ENCODE data around the gene SBK2. TPM values are rescaled to one million over a fixed set of nuclear protein-coding genes. Genes with fewer than 3 reads are reported as not detected.
"Not testable (repeated sequence)": the region's sequence is repeated elsewhere in the genome, so short reads cannot be mapped to it uniquely, and the experiment has no call there.

Gene SBK2
- total RNA-seq, 1 donor from 2014 or later = 1.0 TPM

GRCh38 chr19:55538132-55538531 lies 1.2 kb upstream of the SBK2 start:
- no peak overlapping the region for H3K27ac ChIP-seq (ENCODE audit: low read depth, low read length)
- H3K27me3 ChIP-seq (ENCODE audit: control insufficient read depth in 3 of 3, insufficient read depth in 3 of 3, low read length in 3 of 3) = no peaks in the 10 kb centered on the region
- H3K4me1 ChIP-seq (ENCODE audit: control insufficient read depth in 3 of 3, insufficient read depth in 3 of 3, low read length in 3 of 3) = peaks cover 2 to 7% (median 4%) of the 10 kb centered on the region in 3 donors
- no peak overlapping the region for H3K4me3 ChIP-seq (ENCODE audit: low read length in 3 of 3)
- no peaks in the 10 kb centered on the region for H3K9me3 ChIP-seq (ENCODE audit: control insufficient read depth in 3 of 3, low read length in 3 of 3)
- H3K36me3 ChIP-seq (ENCODE audit: control insufficient read depth in 3 of 3, insufficient read depth in 3 of 3, low read length in 3 of 3) = no peaks in the 10 kb centered on the region
- H3K9ac ChIP-seq (ENCODE audit: low read depth in 1 of 3, low read length in 3 of 3) = no peak overlapping the region

- H3K36me3 ChIP-seq (ENCODE audit: control insufficient read depth in 3 of 3, insufficient read depth in 3 of 3, low read length in 3 of 3) = no peaks in the 10 kb centered on the region
- no peak overlapping the region for H3K4me3 ChIP-seq (ENCODE audit: low read length in 3 of 3)
- no peak overlapping the region for H3K27ac ChIP-seq (ENCODE audit: low read depth, low read length)
- no peaks in the 10 kb centered on the region for H3K27me3 ChIP-seq (ENCODE audit: control insufficient read depth in 3 of 3, insufficient read depth in 3 of 3, low read length in 3 of 3)
- H3K4me1 ChIP-seq (ENCODE audit: control insufficient read depth in 3 of 3, insufficient read depth in 3 of 3, low read length in 3 of 3) = peaks cover 2 to 7% (median 4%) of the 10 kb centered on the region in 3 donors
- H3K9me3 ChIP-seq (ENCODE audit: control insufficient read depth in 3 of 3, low read length in 3 of 3) = no peaks in the 10 kb centered on the region
- H3K9ac ChIP-seq (ENCODE audit: low read depth in 1 of 3, low read length in 3 of 3) = no peak overlapping the region
Observed at GRCh38 chr19:55537741-55538111, 793 bp upstream of the SBK2 start.

GRCh38 chr19:55536366-55536765 lies 567 bp downstream of the SBK2 start:
- no peaks in the 10 kb centered on the region for H3K27me3 ChIP-seq (ENCODE audit: control insufficient read depth in 3 of 3, insufficient read depth in 3 of 3, low read length in 3 of 3)
- no peak overlapping the region for H3K9ac ChIP-seq (ENCODE audit: low read depth in 1 of 3, low read length in 3 of 3)
- H3K9me3 ChIP-seq (ENCODE audit: control insufficient read depth in 3 of 3, low read length in 3 of 3) = no peaks in the 10 kb centered on the region
- no peaks in the 10 kb centered on the region for H3K36me3 ChIP-seq (ENCODE audit: control insufficient read depth in 3 of 3, insufficient read depth in 3 of 3, low read length in 3 of 3)
- H3K4me1 ChIP-seq (ENCODE audit: control insufficient read depth in 3 of 3, insufficient read depth in 3 of 3, low read length in 3 of 3) = peaks cover 2 to 7% (median 4%) of the 10 kb centered on the region in 3 donors
- H3K27ac ChIP-seq (ENCODE audit: low read depth, low read length) = no peak overlapping the region
- H3K4me3 ChIP-seq (ENCODE audit: low read length in 3 of 3) = no peak overlapping the region

- no peaks in the 10 kb centered on the region for H3K9me3 ChIP-seq (ENCODE audit: control insufficient read depth in 3 of 3, low read length in 3 of 3)
- peaks cover 2 to 7% (median 4%) of the 10 kb centered on the region in 3 donors for H3K4me1 ChIP-seq (ENCODE audit: control insufficient read depth in 3 of 3, insufficient read depth in 3 of 3, low read length in 3 of 3)
- H3K27me3 ChIP-seq (ENCODE audit: control insufficient read depth in 3 of 3, insufficient read depth in 3 of 3, low read length in 3 of 3) = no peaks in the 10 kb centered on the region
- no peak overlapping the region for H3K9ac ChIP-seq (ENCODE audit: low read depth in 1 of 3, low read length in 3 of 3)
- H3K27ac ChIP-seq (ENCODE audit: low read depth, low read length) = no peak overlapping the region
- H3K36me3 ChIP-seq (ENCODE audit: control insufficient read depth in 3 of 3, insufficient read depth in 3 of 3, low read length in 3 of 3) = no peaks in the 10 kb centered on the region
- no peak overlapping the region for H3K4me3 ChIP-seq (ENCODE audit: low read length in 3 of 3)
Observed at GRCh38 chr19:55535965-55536350, 975 bp downstream of the SBK2 start.

GRCh38 chr19:55535173-55535964 lies 1.6 kb downstream of the SBK2 start:
- no peak overlapping the region for H3K4me3 ChIP-seq (ENCODE audit: low read length in 3 of 3)
- no peak overlapping the region for H3K27ac ChIP-seq (ENCODE audit: low read depth, low read length)
- no peaks in the 10 kb centered on the region for H3K36me3 ChIP-seq (ENCODE audit: control insufficient read depth in 3 of 3, insufficient read depth in 3 of 3, low read length in 3 of 3)
- no peaks in the 10 kb centered on the region for H3K27me3 ChIP-seq (ENCODE audit: control insufficient read depth in 3 of 3, insufficient read depth in 3 of 3, low read length in 3 of 3)
- H3K9me3 ChIP-seq (ENCODE audit: control insufficient read depth in 3 of 3, low read length in 3 of 3) = no peaks in the 10 kb centered on the region
- H3K9ac ChIP-seq (ENCODE audit: low read depth in 1 of 3, low read length in 3 of 3) = no peak overlapping the region
- H3K4me1 ChIP-seq (ENCODE audit: control insufficient read depth in 3 of 3, insufficient read depth in 3 of 3, low read length in 3 of 3) = peaks cover 0 to 3% (median 2%) of the 10 kb centered on the region in 3 donors

GRCh38 chr19:55534280-55534679 lies 2.7 kb downstream of the SBK2 start:
- H3K36me3 ChIP-seq (ENCODE audit: control insufficient read depth in 3 of 3, insufficient read depth in 3 of 3, low read length in 3 of 3); H3K9me3 ChIP-seq (ENCODE audit: control insufficient read depth in 3 of 3, low read length in 3 of 3); H3K4me1 ChIP-seq (ENCODE audit: control insufficient read depth in 3 of 3, insufficient read depth in 3 of 3, low read length in 3 of 3); H3K9ac ChIP-seq (ENCODE audit: low read depth in 1 of 3, low read length in 3 of 3); H3K4me3 ChIP-seq (ENCODE audit: low read length in 3 of 3); H3K27me3 ChIP-seq (ENCODE audit: control insufficient read depth in 3 of 3, insufficient read depth in 3 of 3, low read length in 3 of 3); H3K27ac ChIP-seq (ENCODE audit: low read depth, low read length): not testable (repeated sequence)

GRCh38 chr19:55530996-55531395 lies 5.9 kb downstream of the SBK2 start:
- no peak overlapping the region for H3K4me3 ChIP-seq (ENCODE audit: low read length in 3 of 3)
- no peak overlapping the region for H3K9ac ChIP-seq (ENCODE audit: low read depth in 1 of 3, low read length in 3 of 3)

GRCh38 chr19:55529636-55530234 lies 7.2 kb downstream of the SBK2 start:
- peaks cover 0 to 6% (median 2%) of the 10 kb centered on the region in 3 donors for H3K27me3 ChIP-seq (ENCODE audit: control insufficient read depth in 3 of 3, insufficient read depth in 3 of 3, low read length in 3 of 3)
- peaks cover 0 to 2% (median 0%) of the 10 kb centered on the region in 3 donors for H3K9me3 ChIP-seq (ENCODE audit: control insufficient read depth in 3 of 3, low read length in 3 of 3)
- H3K27ac ChIP-seq (ENCODE audit: low read depth, low read length) = no peak overlapping the region
- no peak overlapping the region for H3K9ac ChIP-seq (ENCODE audit: low read depth in 1 of 3, low read length in 3 of 3)
- peaks cover 13 to 18% (median 13%) of the 10 kb centered on the region in 3 donors for H3K4me1 ChIP-seq (ENCODE audit: control insufficient read depth in 3 of 3, insufficient read depth in 3 of 3, low read length in 3 of 3)
- H3K4me3 ChIP-seq (ENCODE audit: low read length in 3 of 3) = no peak overlapping the region
- no peaks in the 10 kb centered on the region for H3K36me3 ChIP-seq (ENCODE audit: control insufficient read depth in 3 of 3, insufficient read depth in 3 of 3, low read length in 3 of 3)

More at GRCh38 chr19:55530996-55531395, 5.9 kb downstream of the SBK2 start:
- no peaks in the 10 kb centered on the region for H3K36me3 ChIP-seq (ENCODE audit: control insufficient read depth in 3 of 3, insufficient read depth in 3 of 3, low read length in 3 of 3)
- H3K27ac ChIP-seq (ENCODE audit: low read depth, low read length) = no peak overlapping the region
- peaks cover 0 to 2% (median 0%) of the 10 kb centered on the region in 3 donors for H3K9me3 ChIP-seq (ENCODE audit: control insufficient read depth in 3 of 3, low read length in 3 of 3)
- peaks cover 0 to 6% (median 2%) of the 10 kb centered on the region in 3 donors for H3K27me3 ChIP-seq (ENCODE audit: control insufficient read depth in 3 of 3, insufficient read depth in 3 of 3, low read length in 3 of 3)
- peaks cover 8 to 13% (median 10%) of the 10 kb centered on the region in 3 donors for H3K4me1 ChIP-seq (ENCODE audit: control insufficient read depth in 3 of 3, insufficient read depth in 3 of 3, low read length in 3 of 3)

- H3K9ac ChIP-seq (ENCODE audit: low read depth in 1 of 3, low read length in 3 of 3) = peak overlapping the region in 1 of 3 donors; percentile 8
- peaks cover 13 to 18% (median 13%) of the 10 kb centered on the region in 3 donors for H3K4me1 ChIP-seq (ENCODE audit: control insufficient read depth in 3 of 3, insufficient read depth in 3 of 3, low read length in 3 of 3)
Observed at GRCh38 chr19:55528030-55528803, 8.7 kb downstream of the SBK2 start.

More at GRCh38 chr19:55528030-55528803, 8.7 kb downstream of the SBK2 start:
- Histone ChIP-seq H3K9me3 (ENCODE audit: control insufficient read depth in 3 of 3, low read length in 3 of 3) (peaks cover 0 to 2% (median 0%) of the 10 kb centered on the region in 3 donors), H3K27me3 (ENCODE audit: control insufficient read depth in 3 of 3, insufficient read depth in 3 of 3, low read length in 3 of 3) (peaks cover 0 to 6% (median 2%) of the 10 kb centered on the region in 3 donors), H3K27ac (ENCODE audit: low read depth, low read length) (no peak overlapping the region), H3K36me3 (ENCODE audit: control insufficient read depth in 3 of 3, insufficient read depth in 3 of 3, low read length in 3 of 3) (no peaks in the 10 kb centered on the region), H3K4me3 (ENCODE audit: low read length in 3 of 3) (no peak overlapping the region)

Measured in skeletal muscle tissue (tissue), 4 donors.